B cell (primary cell): ENCODE results near the gene KBTBD12. TPM values are rescaled to one million over a fixed set of nuclear protein-coding genes. Genes with fewer than 3 reads are reported as not detected.

Source experiments
- ATAC-seq: fragments of 200-7000 bp; cut with Tn5 transposase; one replicate; pipeline ENCODE4 v1.10.0; 2021; ENCODE audit warnings: low read depth, mild to moderate bottlenecking, moderate number of reproducible peaks, moderate library complexity
- CTCF ChIA-PET: fragments of 350-600 bp; sonication (Branson Sonifier 250); formaldehyde crosslinking; loops from one replicate; lab custom pipeline; 2021; ENCODE audit warnings: antibody characterized with exemption, inconsistent platforms; lab: Charles Lee
- POLR2A ChIA-PET: fragments of 350-600 bp; sonication (Branson Sonifier 250); formaldehyde crosslinking; loops from one replicate; lab custom pipeline; 2021; ENCODE audit warnings: antibody characterized with exemption; lab: Charles Lee
- DNase-seq: peaks from one replicate; pipeline ENCODE4 v3.0.0; 2013
- H2AFZ ChIP-seq: 2 replicates; pipeline ENCODE4 v1.6.1; 2012; ENCODE audit warnings: mild to moderate bottlenecking, low read depth, low read length; ENCODE audit not compliant: insufficient read depth, poor library complexity, severe bottlenecking
- H3K27ac ChIP-seq, 2 donors: 1 replicate in 1 of 2; 2 replicates in 1 of 2; pipeline ENCODE4 v1.5.1; 2012 to 2013; ENCODE audit warnings: low read length in 2 of 2, mild to moderate bottlenecking in 2 of 2, moderate library complexity in 1 of 2
- H3K27me3 ChIP-seq, 4 experiments: fragments of 200-600 bp in 1 of 4; sonication (generic) in 1 of 4; replicated peaks in 1 of 4; 1 replicate in 2 of 4; 2 replicates in 2 of 4; pipeline versions ENCODE4 v1.6.1 to v1.7.0; 2013 to 2016; ENCODE audit warnings: low read length in 3 of 4, mild to moderate bottlenecking in 2 of 4, mixed read lengths in 1 of 4, moderate library complexity in 1 of 4; ENCODE audit not compliant: insufficient read depth in 4 of 4, control insufficient read depth in 3 of 4; ENCODE audit errors: control extremely low read depth in 1 of 4
- H3K36me3 ChIP-seq, 2 experiments: replicated peaks in 1 of 2; 1 replicate in 1 of 2; 2 replicates in 1 of 2; pipeline versions ENCODE4 v1.6.1 to v1.7.1; 2013; ENCODE audit warnings: low read length in 1 of 2; ENCODE audit not compliant: insufficient read depth in 2 of 2, control insufficient read depth in 1 of 2; ENCODE audit errors: control extremely low read depth in 1 of 2, extremely low read depth in 1 of 2
- H3K4me1 ChIP-seq, 2 donors: fragments of 200-600 bp in 1 of 2; sonication (generic) in 1 of 2; 1 replicate in 1 of 2; 2 replicates in 1 of 2; pipeline versions ENCODE4 v1.5.1 to v1.6.1; 2013 to 2017; ENCODE audit warnings: low read length in 2 of 2; ENCODE audit not compliant: control insufficient read depth in 2 of 2, insufficient read depth in 2 of 2
- H3K4me2 ChIP-seq: replicated peaks from 2 replicates; pipeline ENCODE3; 2012; ENCODE audit warnings: mild to moderate bottlenecking, low read depth, low read length; ENCODE audit not compliant: poor library complexity, severe bottlenecking
- H3K4me3 ChIP-seq, 5 experiments: fragments of 200-600 bp in 1 of 5; sonication (generic) in 1 of 5; 1 replicate in 3 of 5; 2 replicates in 2 of 5; pipeline versions ENCODE4 v1.5.1 to v1.7.0; 2011 to 2016; ENCODE audit warnings: low read length in 4 of 5, mild to moderate bottlenecking in 4 of 5, low read depth in 2 of 5, control low read depth in 1 of 5, moderate library complexity in 1 of 5; ENCODE audit not compliant: insufficient read depth in 1 of 5; ENCODE audit errors: control extremely low read depth in 1 of 5, extremely low read depth in 1 of 5
- H3K79me2 ChIP-seq: fragments of 200-600 bp; sonication (generic); one replicate; pipeline ENCODE4 v1.6.0; 2016; ENCODE audit warnings: low read length; ENCODE audit not compliant: control insufficient read depth, insufficient read depth
- H3K9ac ChIP-seq: fragments of 200-600 bp; sonication (generic); 2 replicates; pipeline ENCODE4 v1.6.1; 2017; ENCODE audit warnings: mild to moderate bottlenecking, low read length, moderate library complexity
- H3K9me3 ChIP-seq, 3 donors: one replicate each; pipeline versions ENCODE4 v1.6.1 to v1.7.1; 2013; ENCODE audit warnings: low read length in 2 of 3; ENCODE audit not compliant: control insufficient read depth in 2 of 3, insufficient read depth in 1 of 3; ENCODE audit errors: control extremely low read depth in 1 of 3
- H4K20me1 ChIP-seq: 2 replicates; pipeline ENCODE4 v1.6.0; 2012; ENCODE audit warnings: mild to moderate bottlenecking, low read length; ENCODE audit not compliant: insufficient read depth, control insufficient read depth, poor library complexity, severe bottlenecking
- H3K27ac Mint-ChIP-seq: one replicate; pipeline ENCODE4 v1.8.0; 2021; ENCODE audit warnings: mixed read lengths
- H3K27me3 Mint-ChIP-seq: one replicate; pipeline ENCODE4 v1.8.0; 2021; ENCODE audit warnings: mixed read lengths
- H3K4me1 Mint-ChIP-seq: one replicate; pipeline ENCODE4 v1.8.0; 2021; ENCODE audit warnings: mixed read lengths
- H3K4me3 Mint-ChIP-seq: one replicate; pipeline ENCODE4 v1.8.0; 2021; ENCODE audit warnings: mixed read lengths
- H3K9me3 Mint-ChIP-seq: one replicate; pipeline ENCODE4 v1.8.0; 2022; ENCODE audit warnings: mixed read lengths; ENCODE audit not compliant: insufficient read depth
- CTCF ChIP-seq: fragments of 200-600 bp; IDR thresholded peaks from one replicate; pipeline ENCODE4 v1.8.0; 2022; ENCODE audit warnings: antibody characterized with exemption, mild to moderate bottlenecking
- EZH2 ChIP-seq: IDR thresholded peaks from 2 replicates; pipeline ENCODE4 v1.6.1; 2012; ENCODE audit warnings: borderline replicate concordance, low read depth, mild to moderate bottlenecking, moderate library complexity, low read length; ENCODE audit not compliant: insufficient read depth, poor library complexity, severe bottlenecking
- WGBS: methylation state at CpG from one replicate; pipeline ENCODE4 v1.1.5; 2013; ENCODE audit warnings: missing lambda C conversion rate; ENCODE audit not compliant: insufficient coverage; 5-methylcytosine and 5-hydroxymethylcytosine counted together
- intact Hi-C: fragments of 100-400 bp; cut with micrococcal nuclease; formaldehyde crosslinking; loops from one replicate; pipeline ENCODE4 v1.10.0; 2022
- polyA plus RNA-seq: library from polyadenylated mRNA; depleted of rRNA; stranded (reverse); fragments of >200 nt; gene quantifications from 2 replicates; pipeline ENCODE4 v1.2.3, GENCODE V29; 2012
- total RNA-seq, 2 donors: library from RNA; stranded (reverse); fragments of 120-200 nt in 1 of 2; gene quantifications; 1 replicate in 1 of 2; 2 replicates in 1 of 2; pipeline versions ENCODE4 v1.2.3 to v1.2.4, GENCODE V29; 2013 to 2022

Gene KBTBD12
- total and polyA plus RNA-seq, 2 donors (not counting 1 experiment from before 2014, with no cell fraction given): 0.22 TPM; not detected in 1

- no peak for DNase-seq
- Histone ChIP-seq H3K9me3 (peaks cover 0 to 6% (median 0%) of the 10 kb centered on the region in 3 donors), H3K27me3 (peaks cover 0 to 31% (median 15%) of the 10 kb centered on the region in 4 experiments), H4K20me1 (no peaks in the 10 kb centered on the region), H3K79me2 (no peaks in the 10 kb centered on the region), H3K4me1 (peaks cover 6 to 7% of the 10 kb centered on the region in 2 donors), H3K9ac (no peak overlapping the region), H3K36me3 (no peaks in the 10 kb centered on the region), H3K27ac (no peak overlapping the region), H3K4me2 (no peak overlapping the region), H3K4me3 (no peak overlapping the region), H2AFZ (peak overlapping the region; percentile 42)
- Mint-ChIP-seq H3K4me3 (peak overlapping the region; percentile 63), H3K4me1 (peaks cover 8% of the 10 kb centered on the region), H3K27ac (no peak overlapping the region), H3K27me3 (peaks cover 35% of the 10 kb centered on the region), H3K9me3 (no peaks in the 10 kb centered on the region)
- 80% methylated on average over 3 of the region's 8 CpGs for WGBS
- no peak for ATAC-seq
- ChIA-PET POLR2A (no interaction called here), CTCF (interaction anchor here (1.1 kb wide), 1 partner anchor 20 kb away, joined by 4 read pairs; no protein-coding TSS in a partner anchor)
- intact Hi-C loops: no loop called here
- no peak for TF ChIP-seq CTCF
- TF ChIP-seq EZH2: no peak
Measured at GRCh38 chr3:127914584-127914983, 448 bp upstream of the KBTBD12 start.

GRCh38 chr3:127915937-127916493 is 983 bp downstream of the KBTBD12 start:
- Histone ChIP-seq H3K27me3 (peaks cover 0 to 26% (median 15%) of the 10 kb centered on the region in 4 experiments), H3K36me3 (no peaks in the 10 kb centered on the region), H4K20me1 (no peaks in the 10 kb centered on the region), H2AFZ (no peak overlapping the region), H3K27ac (no peak overlapping the region), H3K4me1 (peaks cover 6 to 7% of the 10 kb centered on the region in 2 donors), H3K79me2 (no peaks in the 10 kb centered on the region), H3K4me2 (no peak overlapping the region), H3K4me3 (no peak overlapping the region), H3K9ac (no peak overlapping the region), H3K9me3 (peaks cover 0 to 6% (median 0%) of the 10 kb centered on the region in 3 donors)
- intact Hi-C loops: no loop called here
- DNase-seq (no peak), ATAC-seq (no peak)
- TF ChIP-seq CTCF (no peak), EZH2 (no peak)
- H3K27ac Mint-ChIP-seq: no peak overlapping the region
- WGBS: 96% methylated on average over 8 of the region's 10 CpGs
- peaks cover 8% of the 10 kb centered on the region for H3K4me1 Mint-ChIP-seq
- POLR2A ChIA-PET: no interaction called here
- CTCF ChIA-PET: interaction anchor here (0.8 to 1.1 kb wide), 2 partner anchors 10 to 44 kb away, joined by 3 read pairs; no protein-coding TSS in a partner anchor
- H3K4me3 Mint-ChIP-seq: peak overlapping the region; percentile 63
- peaks cover 35% of the 10 kb centered on the region for H3K27me3 Mint-ChIP-seq
- no peaks in the 10 kb centered on the region for H3K9me3 Mint-ChIP-seq
